Endothelial cell of umbilical vein (primary cell): ENCODE measurements around the gene WDR89. TPM values are rescaled to one million over a fixed set of nuclear protein-coding genes. Genes with fewer than 3 reads are reported as not detected.

Source experiments
- BruUV-seq: library from RNA; stranded (reverse); fragments of 400-500 nt; replicated peaks from 2 replicates; lab custom pipeline; 2021; lab: Mats Ljungman, UMichigan
- CTCF ChIA-PET: fragments of 300-600, 350-600 bp; sonication (Branson Sonifier 250); formaldehyde crosslinking; loops from one replicate; lab custom pipeline; 2021; ENCODE audit warnings: antibody characterized with exemption, inconsistent platforms; lab: Charles Lee
- POLR2A ChIA-PET: fragments of 300-600, 350-600 bp; sonication (Branson Sonifier 250); formaldehyde crosslinking; loops from one replicate; lab custom pipeline; 2021; ENCODE audit warnings: antibody characterized with exemption, inconsistent platforms; lab: Charles Lee
- DNase-seq: peaks from one replicate; pipeline ENCODE4 v3.0.0-alpha.2; 2011; ENCODE audit warnings: low read depth, low spot score
- FAIRE-seq: peaks from 2 replicates; lab custom pipeline; 2011; peaks lifted over from hg19 to GRCh38; lab: Jason Lieb, UNC
- H2AFZ ChIP-seq: 2 replicates; pipeline ENCODE4 v1.6.0; 2012; ENCODE audit warnings: low read depth, low read length, control low read depth, inconsistent platforms
- H3K27ac ChIP-seq: 2 replicates; pipeline ENCODE4 v1.5.1; 2011; ENCODE audit warnings: low read depth, mild to moderate bottlenecking, control low read depth, low read length, moderate library complexity; ENCODE audit not compliant: insufficient read depth
- H3K27me3 ChIP-seq, 2 experiments: 2 replicates each; pipeline versions ENCODE4 v1.6.0 to v1.6.1; 2011; ENCODE audit warnings: low read length in 2 of 2, mixed read lengths in 1 of 2; ENCODE audit not compliant: control insufficient read depth in 2 of 2, insufficient read depth in 2 of 2
- H3K36me3 ChIP-seq, 2 experiments: 2 replicates in 1 of 2; 3 replicates in 1 of 2; pipeline ENCODE4 v1.5.1; 2011; ENCODE audit warnings: low read length in 2 of 2, mild to moderate bottlenecking in 1 of 2, moderate library complexity in 1 of 2; ENCODE audit not compliant: control insufficient read depth in 2 of 2, insufficient read depth in 2 of 2; ENCODE audit errors: extremely low read depth in 1 of 2
- H3K4me1 ChIP-seq: 3 replicates; pipeline ENCODE4 v1.5.1; 2011; ENCODE audit warnings: mild to moderate bottlenecking, low read length; ENCODE audit not compliant: control insufficient read depth, insufficient read depth; ENCODE audit errors: extremely low read depth
- H3K4me2 ChIP-seq: 2 replicates; pipeline ENCODE4 v1.6.1; 2011; ENCODE audit warnings: low read length, control low read depth, mixed read lengths; ENCODE audit not compliant: insufficient read depth
- H3K4me3 ChIP-seq, 3 experiments: fragments of 200-600 bp in 1 of 3; sonication (generic), shearing (Covaris generic) in 1 of 3; replicated peaks in 1 of 3; 2 replicates each; pipeline ENCODE4 v1.5.1; 2011 to 2016; ENCODE audit warnings: control low read depth in 3 of 3, low read length in 3 of 3, mild to moderate bottlenecking in 2 of 3, inconsistent platforms in 1 of 3, low read depth in 1 of 3, moderate library complexity in 1 of 3; ENCODE audit not compliant: insufficient read depth in 1 of 3
- H3K79me2 ChIP-seq: 2 replicates; pipeline ENCODE4 v1.6.0; 2012; ENCODE audit warnings: low read length, inconsistent platforms; ENCODE audit not compliant: control insufficient read depth, insufficient read depth
- H3K9ac ChIP-seq: replicated peaks from 2 replicates; pipeline ENCODE3; 2011; ENCODE audit warnings: low read length, control low read depth; ENCODE audit not compliant: insufficient read depth; ENCODE audit errors: extremely low read depth
- H3K9me1 ChIP-seq: replicated peaks from 3 replicates; pipeline ENCODE4 v1.6.0; 2011; ENCODE audit warnings: mild to moderate bottlenecking, low read length; ENCODE audit not compliant: control insufficient read depth, insufficient read depth; ENCODE audit errors: extremely low read depth
- H3K9me3 ChIP-seq: replicated peaks from 2 replicates; pipeline ENCODE4 v1.5.1; 2012; ENCODE audit warnings: low read length, inconsistent platforms; ENCODE audit not compliant: control insufficient read depth, insufficient read depth
- H4K20me1 ChIP-seq: replicated peaks from 2 replicates; pipeline ENCODE3; 2011; ENCODE audit warnings: mild to moderate bottlenecking, low read length; ENCODE audit not compliant: control insufficient read depth, insufficient read depth; ENCODE audit errors: extremely low read depth
- EZH2 ChIP-seq: IDR thresholded peaks from 2 replicates; pipeline ENCODE4 v1.6.1; 2012; ENCODE audit warnings: borderline replicate concordance, low read depth, mild to moderate bottlenecking, moderate library complexity, low read length, inconsistent platforms; ENCODE audit not compliant: severe bottlenecking
- FOS ChIP-seq: IDR thresholded peaks from 2 replicates; pipeline ENCODE4 v1.6.1; 2011; ENCODE audit warnings: mild to moderate bottlenecking, low read length, moderate library complexity, borderline replicate concordance; ENCODE audit not compliant: insufficient read depth
- JUN ChIP-seq: IDR thresholded peaks from 2 replicates; pipeline ENCODE4 v1.6.1; 2011; ENCODE audit warnings: borderline replicate concordance, low read depth; ENCODE audit not compliant: insufficient read length, insufficient read depth
- MYC ChIP-seq: IDR thresholded peaks from one replicate; pipeline ENCODE4 v1.6.1; 2011; ENCODE audit warnings: mild to moderate bottlenecking, low read depth, low read length
- POLR2A ChIP-seq: IDR thresholded peaks from 2 replicates; pipeline ENCODE4 v1.6.1; 2012; ENCODE audit warnings: low read depth, mild to moderate bottlenecking, control low read depth, low read length
- POLR2AphosphoS5 ChIP-seq: IDR thresholded peaks from 2 replicates; pipeline ENCODE4 v1.6.1; 2012; ENCODE audit warnings: low read depth, mild to moderate bottlenecking, control low read depth, low read length, moderate library complexity; ENCODE audit not compliant: insufficient read depth
- dilution Hi-C: fragments of 300-500 bp; cut with MboI; formaldehyde crosslinking; loops from one replicate; pipeline ENCODE4 v1.15.0; 2019; ENCODE audit warnings: low sequenced_read_pairs; ENCODE audit not compliant: extremely low pct_ligation_motif_present
- intact Hi-C: fragments of 100-400 bp; cut with micrococcal nuclease; formaldehyde crosslinking; loops from one replicate; pipeline ENCODE4 v1.10.0; 2022
- polyA plus RNA-seq, 4 experiments: library from polyadenylated mRNA; depleted of rRNA in 3 of 4; stranded (reverse) in 3 of 4; unstranded in 1 of 4; fragments of >200 nt; gene quantifications; 2 replicates each; pipeline versions ENCODE4 v1.2.1 to v1.2.3, GENCODE V29; 2011 to 2012; ENCODE audit warnings: missing spikeins in 1 of 4
- total RNA-seq: library from RNA; stranded (reverse); gene quantifications from 2 replicates; pipeline ENCODE4 v1.2.3, GENCODE V29; 2021
- TF ChIP-seq, protein P1 (sequence below): IDR thresholded peaks from 2 replicates; pipeline ENCODE4 v1.6.1; 2011; ENCODE audit not compliant: insufficient read depth, insufficient read length
- TF ChIP-seq, protein P2 (sequence below), 2 donors: IDR thresholded peaks; 1 replicate in 1 of 2; 2 replicates in 1 of 2; pipeline ENCODE4 v1.5.1; 2011; ENCODE audit warnings: low read length in 2 of 2, mild to moderate bottlenecking in 2 of 2, moderate library complexity in 2 of 2, control low read depth in 1 of 2, inconsistent platforms in 1 of 2, low read depth in 1 of 2; ENCODE audit not compliant: insufficient read depth in 1 of 2; ENCODE audit errors: extremely low read depth in 1 of 2

Gene WDR89
- total and polyA plus RNA-seq, 2 donors (not counting 3 experiments of a cell fraction or from before 2014, with no cell fraction given): 3.5 to 10.7 TPM

DNA sequence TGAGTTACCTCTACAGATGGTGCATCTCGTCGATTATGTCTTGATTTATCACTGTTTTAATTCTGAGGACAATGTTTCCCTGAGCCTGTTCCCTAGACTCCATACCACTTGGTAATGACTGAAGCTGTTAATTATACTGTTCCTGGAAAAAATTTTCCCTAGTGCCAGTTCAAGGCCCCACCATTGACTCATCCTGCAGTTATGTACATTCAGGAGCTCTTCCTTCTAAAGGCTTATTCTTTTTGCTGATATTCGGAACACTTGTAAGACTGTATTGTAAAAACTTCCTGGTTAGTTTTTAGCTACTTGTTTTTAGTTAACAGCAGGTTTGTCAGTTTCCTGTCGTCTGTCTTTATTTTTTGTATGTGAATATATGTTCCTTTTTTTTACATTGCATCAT lies 68.1 kb downstream of the WDR89 start:
- FAIRE-seq: peak; percentile 92
- peak; percentile 82 for DNase-seq
- ChIA-PET CTCF (interaction anchor here (0.7 to 1.3 kb wide), 10 partner anchors 9 to 730 kb away, joined by 3 to 10 read pairs (median 4); partner anchors contain the start of gene PPP2R5E), POLR2A (interaction anchor here (0.6 to 0.9 kb wide), 2 partner anchors 30 to 601 kb away, joined by 3 to 5 read pairs; partner anchors contain the start of gene PPP2R5E)
- Histone ChIP-seq H3K36me3 (no peaks in the 10 kb centered on the region), H3K27me3 (no peaks in the 10 kb centered on the region), H3K9me1 (no peaks in the 10 kb centered on the region), H3K9ac (no peak overlapping the region), H3K4me1 (peaks cover 8% of the 10 kb centered on the region), H3K27ac (no peak overlapping the region), H3K4me3 (no peak overlapping the region), H2AFZ (peak overlapping the region; percentile 48), H3K4me2 (peak overlapping the region; percentile 8), H3K9me3 (no peaks in the 10 kb centered on the region), H3K79me2 (no peaks in the 10 kb centered on the region), H4K20me1 (no peaks in the 10 kb centered on the region)
- dilution Hi-C loops: no loop called here
- intact Hi-C loops: no loop called here
- BruUV-seq: no TSS peak
- TF ChIP-seq JUN (peak; percentile 66), POLR2A (peak; percentile 24), FOS (peak; percentile 63), POLR2AphosphoS5 (no peak)

DNA sequence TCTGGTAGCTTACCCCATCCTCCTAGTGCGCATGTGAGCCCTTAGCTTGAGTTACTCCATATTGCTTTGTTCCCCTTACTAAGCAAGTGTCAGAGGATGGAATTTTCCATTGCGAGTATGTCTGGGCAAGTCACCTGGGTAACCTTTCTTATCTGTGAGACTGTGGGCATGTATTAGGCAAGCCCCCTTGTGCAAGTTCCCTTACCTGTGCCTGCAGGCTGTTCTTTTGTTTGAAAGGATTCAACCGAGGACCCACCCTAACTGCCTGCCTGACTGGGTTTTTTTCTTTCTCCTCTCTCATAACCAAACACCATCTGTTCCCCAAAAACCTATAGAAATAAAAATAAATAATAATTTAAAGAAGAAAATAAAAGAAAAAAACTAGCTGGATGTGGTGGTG lies 76.2 kb downstream of the WDR89 start:
- H3K36me3 ChIP-seq: no peaks in the 10 kb centered on the region
- intact Hi-C loops (no loop called here), dilution Hi-C loops (no loop called here)
- ChIA-PET POLR2A (no interaction called here), CTCF (interaction anchor here (1.4 kb wide), 1 partner anchor 177 kb away, joined by 3 read pairs; no protein-coding TSS in a partner anchor)
- FAIRE-seq: no peak
- no peak overlapping the region for H2AFZ ChIP-seq
- H3K9me1 ChIP-seq: no peaks in the 10 kb centered on the region
- no peak overlapping the region for H3K4me2 ChIP-seq
- no peak for DNase-seq
- H3K4me1 ChIP-seq: no peaks in the 10 kb centered on the region
- no peaks in the 10 kb centered on the region for H4K20me1 ChIP-seq
- no peaks in the 10 kb centered on the region for H3K79me2 ChIP-seq
- H3K4me3 ChIP-seq: no peak overlapping the region
- TF ChIP-seq, protein P1, sequence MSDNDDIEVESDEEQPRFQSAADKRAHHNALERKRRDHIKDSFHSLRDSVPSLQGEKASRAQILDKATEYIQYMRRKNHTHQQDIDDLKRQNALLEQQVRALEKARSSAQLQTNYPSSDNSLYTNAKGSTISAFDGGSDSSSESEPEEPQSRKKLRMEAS: no peak
- TF ChIP-seq EZH2 (no peak), MYC (no peak), POLR2A (no peak), FOS (no peak), POLR2AphosphoS5 (no peak), JUN (no peak)
- TF ChIP-seq, protein P2, sequence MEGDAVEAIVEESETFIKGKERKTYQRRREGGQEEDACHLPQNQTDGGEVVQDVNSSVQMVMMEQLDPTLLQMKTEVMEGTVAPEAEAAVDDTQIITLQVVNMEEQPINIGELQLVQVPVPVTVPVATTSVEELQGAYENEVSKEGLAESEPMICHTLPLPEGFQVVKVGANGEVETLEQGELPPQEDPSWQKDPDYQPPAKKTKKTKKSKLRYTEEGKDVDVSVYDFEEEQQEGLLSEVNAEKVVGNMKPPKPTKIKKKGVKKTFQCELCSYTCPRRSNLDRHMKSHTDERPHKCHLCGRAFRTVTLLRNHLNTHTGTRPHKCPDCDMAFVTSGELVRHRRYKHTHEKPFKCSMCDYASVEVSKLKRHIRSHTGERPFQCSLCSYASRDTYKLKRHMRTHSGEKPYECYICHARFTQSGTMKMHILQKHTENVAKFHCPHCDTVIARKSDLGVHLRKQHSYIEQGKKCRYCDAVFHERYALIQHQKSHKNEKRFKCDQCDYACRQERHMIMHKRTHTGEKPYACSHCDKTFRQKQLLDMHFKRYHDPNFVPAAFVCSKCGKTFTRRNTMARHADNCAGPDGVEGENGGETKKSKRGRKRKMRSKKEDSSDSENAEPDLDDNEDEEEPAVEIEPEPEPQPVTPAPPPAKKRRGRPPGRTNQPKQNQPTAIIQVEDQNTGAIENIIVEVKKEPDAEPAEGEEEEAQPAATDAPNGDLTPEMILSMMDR (IDR thresholded peaks at IDR 0.05; ENCODE audit: extremely low read depth in 1 of 2, insufficient read depth in 1 of 2, low read depth in 1 of 2, low read length in 2 of 2): no peak
- no TSS peak for BruUV-seq
- H3K9ac ChIP-seq: no peak overlapping the region
- no peaks in the 10 kb centered on the region for H3K9me3 ChIP-seq
- H3K27me3 ChIP-seq: peaks cover 0 to 2% of the 10 kb centered on the region in 2 experiments
- H3K27ac ChIP-seq: no peak overlapping the region
